Measurements from ENCODE around the gene NACAD.

Gene NACAD

GRCh38 chr7:45032421-45032820, 56.3 kb downstream of the NACAD start:
- H3K9me3 ChIP-seq (ENCODE audit: insufficient read depth, low read length, severe bottlenecking), result no peaks in the 10 kb centered on the region
- peak overlapping the region in 1 of 2 experiments; percentile 3; a peak in 2 of 4 replicates for H3K4me3 ChIP-seq (ENCODE audit: low read depth in 1 of 2, low read length in 2 of 2)
- peaks cover 64% of the 10 kb centered on the region for H3K36me3 ChIP-seq (ENCODE audit: insufficient read depth, low read length)
- H3K27ac ChIP-seq (ENCODE audit: low read length), result peak overlapping the region; percentile 62
- TF ChIP-seq CTCF (IDR thresholded peaks at IDR 0.05; ENCODE audit: borderline replicate concordance, extremely low read depth, low read length, poor library complexity, severe bottlenecking) (no peak), EZH2 (IDR thresholded peaks at IDR 0.05; ENCODE audit: borderline replicate concordance, low read depth, low read length, severe bottlenecking) (no peak)
- peaks cover 63% of the 10 kb centered on the region for H3K4me1 ChIP-seq (ENCODE audit: insufficient read depth, low read length)
- no peak for ATAC-seq (ENCODE audit: insufficient read depth, low read depth)
- peaks cover 62% of the 10 kb centered on the region for H4K20me1 ChIP-seq (ENCODE audit: insufficient read depth, low read length)
- no peak overlapping the region for H2AFZ ChIP-seq (ENCODE audit: low read depth, low read length)
- peak overlapping the region; percentile 31; the same call in 1 of the 2 replicates for H3K4me2 ChIP-seq (ENCODE audit: insufficient read depth, low read length)
- DNase-seq, result no peak
- H3K9ac ChIP-seq (ENCODE audit: low read depth, low read length), result peak overlapping the region; percentile 8; the same call in 1 of the 2 replicates
- H3K79me2 ChIP-seq (ENCODE audit: insufficient read depth, low read length), result peaks cover 100% of the 10 kb centered on the region
- H3K27me3 ChIP-seq (ENCODE audit: insufficient read depth, low read length, poor library complexity), result no peaks in the 10 kb centered on the region

- Histone ChIP-seq H3K4me1 (ENCODE audit: insufficient read depth, low read length) (peaks cover 68% of the 10 kb centered on the region), H3K27ac (ENCODE audit: low read length) (peak overlapping the region; percentile 62), H4K20me1 (ENCODE audit: insufficient read depth, low read length) (peaks cover 57% of the 10 kb centered on the region), H3K36me3 (ENCODE audit: insufficient read depth, low read length) (peaks cover 60% of the 10 kb centered on the region), H2AFZ (ENCODE audit: low read depth, low read length) (no peak overlapping the region), H3K4me3 (ENCODE audit: low read depth in 1 of 2, low read length in 2 of 2) (0 out of 4 replicates have a peak overlapping the region, but pooled peaks of 1 of the 2 experiments have one; percentile 32), H3K27me3 (ENCODE audit: insufficient read depth, low read length, poor library complexity) (no peaks in the 10 kb centered on the region), H3K9me3 (ENCODE audit: insufficient read depth, low read length, severe bottlenecking) (no peaks in the 10 kb centered on the region), H3K4me2 (ENCODE audit: insufficient read depth, low read length) (peak overlapping the region; percentile 31), H3K9ac (ENCODE audit: low read depth, low read length) (0 out of 2 replicates have a peak overlapping the region, but pooled peaks have one; percentile 8), H3K79me2 (ENCODE audit: insufficient read depth, low read length) (peaks cover 99% of the 10 kb centered on the region)
- DNase-seq (no peak), ATAC-seq (ENCODE audit: insufficient read depth, low read depth) (no peak)
- TF ChIP-seq EZH2 (IDR thresholded peaks at IDR 0.05; ENCODE audit: borderline replicate concordance, low read depth, low read length, severe bottlenecking) (no peak), CTCF (IDR thresholded peaks at IDR 0.05; ENCODE audit: borderline replicate concordance, extremely low read depth, low read length, poor library complexity, severe bottlenecking) (no peak)
Measured at GRCh38 chr7:45031829-45032228, 56.9 kb downstream of the NACAD start.
